ENCODE data around the gene ZNF330. TPM values are rescaled to one million over a fixed set of nuclear protein-coding genes. Genes with fewer than 3 reads are reported as not detected.

Gene ZNF330
- total and polyA plus RNA-seq, 2 donors (not counting 1 experiment from before 2014, with no cell fraction given) = 44.9 to 73.4 TPM

DNA sequence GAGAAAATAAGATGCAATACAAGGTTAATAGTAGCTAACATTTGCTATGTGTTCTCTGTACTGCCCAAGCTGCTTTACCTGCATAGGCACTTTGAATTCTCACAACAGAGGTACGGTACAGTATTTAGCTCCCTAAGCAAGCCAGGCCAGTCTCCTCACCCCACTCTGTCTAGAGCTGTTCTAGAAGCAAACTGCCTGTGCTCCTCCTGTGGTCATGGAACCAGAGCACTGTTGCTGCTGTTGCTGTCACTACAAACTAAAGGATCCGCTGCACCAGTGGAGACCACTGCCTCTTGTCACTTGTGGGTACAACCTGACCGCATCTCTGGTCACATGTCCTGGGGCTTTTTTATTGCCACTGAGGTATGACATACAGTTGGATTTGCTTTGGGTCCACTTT, 19.6 kb downstream of the ZNF330 start:
- H3K36me3 ChIP-seq (ENCODE audit: control insufficient read depth, insufficient read depth, low read length) = no peaks in the 10 kb centered on the region
- H3K27me3 ChIP-seq (ENCODE audit: control insufficient read depth, insufficient read depth, low read length) = no peaks in the 10 kb centered on the region
- peaks cover under 1% of the 10 kb centered on the region for H3K4me1 ChIP-seq (ENCODE audit: control insufficient read depth, extremely low read depth, insufficient read depth, low read length)
- no peak for DNase-seq (ENCODE audit: low read depth in 2 of 2)
- no peak overlapping the region for H3K27ac ChIP-seq (ENCODE audit: insufficient read depth, low read length)
- H3K9ac ChIP-seq (ENCODE audit: insufficient read depth, low read length) = no peak overlapping the region
- H3K4me3 ChIP-seq (replicated peaks in 1 of 4; ENCODE audit: control extremely low read depth in 1 of 4, insufficient read depth in 1 of 4, low read depth in 3 of 4, low read length in 4 of 4) = no peak overlapping the region
- H3K79me2 ChIP-seq (ENCODE audit: control insufficient read depth, insufficient read depth, low read length) = no peaks in the 10 kb centered on the region
- no peaks in the 10 kb centered on the region for H3K9me3 ChIP-seq (ENCODE audit: control insufficient read depth, insufficient read depth, low read depth, low read length)
- H2AFZ ChIP-seq (ENCODE audit: low read length) = no peak overlapping the region
- no peak for TF ChIP-seq EZH2 (IDR thresholded peaks at IDR 0.05; ENCODE audit: low read length, missing control alignments)
- TF ChIP-seq, protein P1, sequence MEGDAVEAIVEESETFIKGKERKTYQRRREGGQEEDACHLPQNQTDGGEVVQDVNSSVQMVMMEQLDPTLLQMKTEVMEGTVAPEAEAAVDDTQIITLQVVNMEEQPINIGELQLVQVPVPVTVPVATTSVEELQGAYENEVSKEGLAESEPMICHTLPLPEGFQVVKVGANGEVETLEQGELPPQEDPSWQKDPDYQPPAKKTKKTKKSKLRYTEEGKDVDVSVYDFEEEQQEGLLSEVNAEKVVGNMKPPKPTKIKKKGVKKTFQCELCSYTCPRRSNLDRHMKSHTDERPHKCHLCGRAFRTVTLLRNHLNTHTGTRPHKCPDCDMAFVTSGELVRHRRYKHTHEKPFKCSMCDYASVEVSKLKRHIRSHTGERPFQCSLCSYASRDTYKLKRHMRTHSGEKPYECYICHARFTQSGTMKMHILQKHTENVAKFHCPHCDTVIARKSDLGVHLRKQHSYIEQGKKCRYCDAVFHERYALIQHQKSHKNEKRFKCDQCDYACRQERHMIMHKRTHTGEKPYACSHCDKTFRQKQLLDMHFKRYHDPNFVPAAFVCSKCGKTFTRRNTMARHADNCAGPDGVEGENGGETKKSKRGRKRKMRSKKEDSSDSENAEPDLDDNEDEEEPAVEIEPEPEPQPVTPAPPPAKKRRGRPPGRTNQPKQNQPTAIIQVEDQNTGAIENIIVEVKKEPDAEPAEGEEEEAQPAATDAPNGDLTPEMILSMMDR (conservative IDR thresholded peaks at IDR 0.05 in 1 of 2, IDR thresholded peaks at IDR 0.05 in 1 of 2; ENCODE audit: low read depth in 1 of 2, low read length in 2 of 2) = no peak
- H4K20me1 ChIP-seq (ENCODE audit: control insufficient read depth, extremely low read depth, insufficient read depth, low read length) = no peaks in the 10 kb centered on the region
- H3K4me2 ChIP-seq (ENCODE audit: extremely low read depth, insufficient read depth, low read length) = no peak overlapping the region

DNA sequence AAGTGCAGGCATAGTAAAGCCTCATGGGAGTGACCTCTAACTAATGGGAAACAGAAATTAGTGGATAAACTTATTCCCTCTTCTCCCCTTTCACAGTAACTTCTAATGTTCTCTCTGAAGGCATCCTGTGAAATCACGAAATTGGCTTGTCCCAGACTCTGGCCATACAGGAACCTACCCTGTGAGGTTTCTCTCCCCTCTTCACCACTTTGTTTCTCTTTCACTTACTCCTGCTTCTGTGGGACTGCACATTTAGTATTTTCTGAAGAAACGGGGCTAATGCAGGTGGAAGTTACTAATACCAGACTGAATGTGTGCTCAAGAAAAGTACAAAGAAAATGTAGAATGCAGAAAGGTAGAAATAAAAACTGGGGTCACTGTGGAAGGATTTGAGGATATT, 20.0 kb downstream of the ZNF330 start:
- no peaks in the 10 kb centered on the region for H3K9me3 ChIP-seq (ENCODE audit: control insufficient read depth, insufficient read depth, low read depth, low read length)
- H3K4me1 ChIP-seq (ENCODE audit: control insufficient read depth, extremely low read depth, insufficient read depth, low read length) = peaks cover 2% of the 10 kb centered on the region
- no peaks in the 10 kb centered on the region for H3K79me2 ChIP-seq (ENCODE audit: control insufficient read depth, insufficient read depth, low read length)
- no peak overlapping the region for H3K4me2 ChIP-seq (ENCODE audit: extremely low read depth, insufficient read depth, low read length)
- no peak for DNase-seq (ENCODE audit: low read depth in 2 of 2)
- no peaks in the 10 kb centered on the region for H4K20me1 ChIP-seq (ENCODE audit: control insufficient read depth, extremely low read depth, insufficient read depth, low read length)
- H3K36me3 ChIP-seq (ENCODE audit: control insufficient read depth, insufficient read depth, low read length) = no peaks in the 10 kb centered on the region
- no peak for TF ChIP-seq EZH2 (IDR thresholded peaks at IDR 0.05; ENCODE audit: low read length, missing control alignments)
- TF ChIP-seq, protein P1 (conservative IDR thresholded peaks at IDR 0.05 in 1 of 2, IDR thresholded peaks at IDR 0.05 in 1 of 2; ENCODE audit: low read depth in 1 of 2, low read length in 2 of 2) = no peak
- no peak overlapping the region for H3K4me3 ChIP-seq (replicated peaks in 1 of 4; ENCODE audit: control extremely low read depth in 1 of 4, insufficient read depth in 1 of 4, low read depth in 3 of 4, low read length in 4 of 4)
- H3K27me3 ChIP-seq (ENCODE audit: control insufficient read depth, insufficient read depth, low read length) = no peaks in the 10 kb centered on the region
- H3K9ac ChIP-seq (ENCODE audit: insufficient read depth, low read length) = no peak overlapping the region
- H3K27ac ChIP-seq (ENCODE audit: insufficient read depth, low read length) = no peak overlapping the region
- H2AFZ ChIP-seq (ENCODE audit: low read length) = no peak overlapping the region

DNA sequence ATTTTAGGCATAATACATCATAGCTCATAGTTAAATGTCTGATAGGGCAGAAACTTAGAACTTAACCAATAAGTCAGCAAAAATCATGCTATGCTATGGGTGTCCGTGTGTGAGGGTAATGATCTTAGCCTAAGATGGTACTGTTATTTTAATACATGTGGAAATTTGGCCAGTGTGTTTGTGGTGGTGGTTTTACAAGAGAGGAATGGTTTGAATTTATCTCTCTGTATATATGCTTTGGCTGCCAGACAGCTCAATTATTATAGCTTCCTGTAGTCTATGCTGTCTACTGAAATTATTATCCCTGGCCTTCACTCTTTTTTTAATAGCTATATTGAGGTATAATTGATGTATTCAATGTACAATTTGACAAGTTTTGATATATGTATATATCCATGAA, 21.3 kb downstream of the ZNF330 start:
- H3K4me3 ChIP-seq (replicated peaks in 1 of 4; ENCODE audit: control extremely low read depth in 1 of 4, insufficient read depth in 1 of 4, low read depth in 3 of 4, low read length in 4 of 4) = no peak overlapping the region
- H3K79me2 ChIP-seq (ENCODE audit: control insufficient read depth, insufficient read depth, low read length) = no peaks in the 10 kb centered on the region
- H3K27me3 ChIP-seq (ENCODE audit: control insufficient read depth, insufficient read depth, low read length) = no peaks in the 10 kb centered on the region
- no peak overlapping the region for H2AFZ ChIP-seq (ENCODE audit: low read length)
- H3K9me3 ChIP-seq (ENCODE audit: control insufficient read depth, insufficient read depth, low read depth, low read length) = no peaks in the 10 kb centered on the region
- no peak overlapping the region for H3K9ac ChIP-seq (ENCODE audit: insufficient read depth, low read length)
- TF ChIP-seq, protein P1 (conservative IDR thresholded peaks at IDR 0.05 in 1 of 2, IDR thresholded peaks at IDR 0.05 in 1 of 2; ENCODE audit: low read depth in 1 of 2, low read length in 2 of 2) = no peak
- TF ChIP-seq EZH2 (IDR thresholded peaks at IDR 0.05; ENCODE audit: low read length, missing control alignments) = no peak
- H3K4me1 ChIP-seq (ENCODE audit: control insufficient read depth, extremely low read depth, insufficient read depth, low read length) = peaks cover 2% of the 10 kb centered on the region
- no peak overlapping the region for H3K4me2 ChIP-seq (ENCODE audit: extremely low read depth, insufficient read depth, low read length)
- no peaks in the 10 kb centered on the region for H3K36me3 ChIP-seq (ENCODE audit: control insufficient read depth, insufficient read depth, low read length)
- H3K27ac ChIP-seq (ENCODE audit: insufficient read depth, low read length) = no peak overlapping the region
- peak in 1 of 2 donors; percentile 13 for DNase-seq (ENCODE audit: low read depth in 2 of 2)
- no peaks in the 10 kb centered on the region for H4K20me1 ChIP-seq (ENCODE audit: control insufficient read depth, extremely low read depth, insufficient read depth, low read length)

All from fibroblast of lung (primary cell).